Keratinocyte (primary cell): Measurements from ENCODE around the gene ADGRA3.

ENCODE experiments used
- EZH2 ChIP-seq: IDR thresholded peaks from one replicate; pipeline ENCODE4 v1.6.1; 2012; ENCODE audit warnings: inconsistent platforms, mild to moderate bottlenecking, low read length, moderate library complexity
- TF ChIP-seq, protein P1 (sequence below), 3 experiments: IDR thresholded peaks in 1 of 3; conservative IDR thresholded peaks in 1 of 3; optimal IDR thresholded peaks in 1 of 3; 2 replicates in 2 of 3; 3 replicates in 1 of 3; pipeline versions ENCODE3 to v1.5.1; 2011; ENCODE audit warnings: low read length in 3 of 3, mild to moderate bottlenecking in 3 of 3, moderate library complexity in 2 of 3, control low read depth in 1 of 3, inconsistent platforms in 1 of 3; ENCODE audit not compliant: insufficient read depth in 2 of 3; ENCODE audit errors: extremely low read depth in 1 of 3

DNA sequence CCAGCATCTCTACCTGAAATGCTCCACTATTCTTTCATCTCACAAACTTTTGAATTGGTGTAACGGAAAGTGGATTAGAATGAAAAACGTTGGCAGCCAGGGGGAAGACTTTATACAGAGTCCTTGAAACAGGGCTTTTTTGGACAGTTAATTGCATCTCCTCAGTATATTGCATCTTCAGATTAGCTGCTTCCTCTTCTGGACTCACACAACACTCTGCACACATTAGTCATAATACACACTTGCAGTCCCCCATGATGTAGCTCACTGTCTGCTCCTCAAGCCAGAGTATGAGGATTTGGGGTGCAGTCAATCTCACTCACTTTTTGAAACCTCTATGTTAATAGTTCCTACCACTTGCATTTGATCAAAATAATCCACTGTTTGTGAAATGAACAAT lies 101.0 kb downstream of the ADGRA3 start:
- TF ChIP-seq, protein P1, sequence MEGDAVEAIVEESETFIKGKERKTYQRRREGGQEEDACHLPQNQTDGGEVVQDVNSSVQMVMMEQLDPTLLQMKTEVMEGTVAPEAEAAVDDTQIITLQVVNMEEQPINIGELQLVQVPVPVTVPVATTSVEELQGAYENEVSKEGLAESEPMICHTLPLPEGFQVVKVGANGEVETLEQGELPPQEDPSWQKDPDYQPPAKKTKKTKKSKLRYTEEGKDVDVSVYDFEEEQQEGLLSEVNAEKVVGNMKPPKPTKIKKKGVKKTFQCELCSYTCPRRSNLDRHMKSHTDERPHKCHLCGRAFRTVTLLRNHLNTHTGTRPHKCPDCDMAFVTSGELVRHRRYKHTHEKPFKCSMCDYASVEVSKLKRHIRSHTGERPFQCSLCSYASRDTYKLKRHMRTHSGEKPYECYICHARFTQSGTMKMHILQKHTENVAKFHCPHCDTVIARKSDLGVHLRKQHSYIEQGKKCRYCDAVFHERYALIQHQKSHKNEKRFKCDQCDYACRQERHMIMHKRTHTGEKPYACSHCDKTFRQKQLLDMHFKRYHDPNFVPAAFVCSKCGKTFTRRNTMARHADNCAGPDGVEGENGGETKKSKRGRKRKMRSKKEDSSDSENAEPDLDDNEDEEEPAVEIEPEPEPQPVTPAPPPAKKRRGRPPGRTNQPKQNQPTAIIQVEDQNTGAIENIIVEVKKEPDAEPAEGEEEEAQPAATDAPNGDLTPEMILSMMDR (optimal IDR thresholded peaks at IDR 0.05 in 1 of 3, IDR thresholded peaks at IDR 0.05 in 1 of 3, conservative IDR thresholded peaks at IDR 0.05 in 1 of 3; ENCODE audit: extremely low read depth in 1 of 3, insufficient read depth in 2 of 3, low read length in 3 of 3), result no peak
- no peak for TF ChIP-seq EZH2
